MM.1S (cell line): ENCODE data around the gene ART1.

ENCODE experiments used
- DNase-seq: peaks from one replicate; pipeline ENCODE4 v3.0.0-alpha.2; 2015
- H2AFZ ChIP-seq: fragments of 300-600 bp; sonication (generic); 2 replicates; pipeline ENCODE4 v1.6.0; 2016; ENCODE audit warnings: antibody characterized with exemption, low read length
- H3F3A ChIP-seq: fragments of 300-600 bp; sonication (generic); 2 replicates; pipeline ENCODE4 v1.6.1; 2016; ENCODE audit warnings: mild to moderate bottlenecking, antibody characterized with exemption, low read length, moderate library complexity, mixed read lengths; ENCODE audit not compliant: insufficient read depth
- H3K27ac ChIP-seq: fragments of 300-600 bp; sonication (generic); 2 replicates; pipeline ENCODE4 v1.5.1; 2016; ENCODE audit warnings: mild to moderate bottlenecking, low read length
- H3K27me3 ChIP-seq: fragments of 300-600 bp; sonication (generic); replicated peaks from 2 replicates; pipeline ENCODE4 v1.6.0; 2016; ENCODE audit warnings: low read length; ENCODE audit not compliant: insufficient read depth
- H3K36me3 ChIP-seq: fragments of 300-600 bp; sonication (generic); replicated peaks from 2 replicates; pipeline ENCODE4 v1.6.1; 2016; ENCODE audit warnings: mild to moderate bottlenecking, low read length, mixed read lengths; ENCODE audit not compliant: insufficient read depth
- H3K4me1 ChIP-seq: fragments of 300-600 bp; sonication (generic); 2 replicates; pipeline ENCODE4 v1.6.1; 2016; ENCODE audit warnings: low read length, mixed read lengths
- H3K4me2 ChIP-seq: fragments of 300-600 bp; sonication (generic); 2 replicates; pipeline ENCODE4 v1.6.0; 2016; ENCODE audit warnings: low read depth, low read length
- H3K4me3 ChIP-seq: fragments of 300-600 bp; sonication (generic); 2 replicates; pipeline ENCODE4 v1.5.1; 2016; ENCODE audit warnings: low read length, mixed read lengths
- H3K79me2 ChIP-seq: fragments of 300-600 bp; sonication (generic); 2 replicates; pipeline ENCODE4 v1.6.1; 2016; ENCODE audit warnings: mixed run types, low read length, mixed read lengths
- H3K9ac ChIP-seq: fragments of 300-600 bp; sonication (generic); 2 replicates; pipeline ENCODE4 v1.6.1; 2016; ENCODE audit warnings: low read length, mixed read lengths
- H3K9me2 ChIP-seq: fragments of 300-600 bp; sonication (generic); replicated peaks from 2 replicates; pipeline ENCODE4 v1.6.1; 2016; ENCODE audit warnings: mild to moderate bottlenecking, low read length, mixed read lengths; ENCODE audit not compliant: insufficient read depth
- H3K9me3 ChIP-seq: fragments of 300-600 bp; sonication (generic); replicated peaks from 2 replicates; pipeline ENCODE4 v1.6.1; 2016; ENCODE audit warnings: mild to moderate bottlenecking, low read length, mixed read lengths; ENCODE audit not compliant: insufficient read depth
- H4K20me1 ChIP-seq: fragments of 300-600 bp; sonication (generic); 2 replicates; pipeline ENCODE4 v1.6.1; 2016; ENCODE audit warnings: mild to moderate bottlenecking, low read length, moderate library complexity, mixed read lengths; ENCODE audit not compliant: insufficient read depth
- CTCF ChIP-seq: fragments of 300-600 bp; sonication (generic); IDR thresholded peaks from 2 replicates; pipeline ENCODE4 v1.5.1; 2016; ENCODE audit warnings: antibody characterized with exemption, low read length, mixed read lengths
- EZH2 ChIP-seq: fragments of 300-600 bp; sonication (generic); optimal IDR thresholded peaks from 2 replicates; pipeline ENCODE3; 2017; ENCODE audit warnings: low read depth, mild to moderate bottlenecking, antibody characterized with exemption, low read length, mixed read lengths
- EZH2phosphoT487 ChIP-seq: fragments of 300-600 bp; sonication (generic); IDR thresholded peaks from 2 replicates; pipeline ENCODE4 v1.6.1; 2018; ENCODE audit warnings: antibody characterized with exemption, low read length

The ART1 gene

DNA sequence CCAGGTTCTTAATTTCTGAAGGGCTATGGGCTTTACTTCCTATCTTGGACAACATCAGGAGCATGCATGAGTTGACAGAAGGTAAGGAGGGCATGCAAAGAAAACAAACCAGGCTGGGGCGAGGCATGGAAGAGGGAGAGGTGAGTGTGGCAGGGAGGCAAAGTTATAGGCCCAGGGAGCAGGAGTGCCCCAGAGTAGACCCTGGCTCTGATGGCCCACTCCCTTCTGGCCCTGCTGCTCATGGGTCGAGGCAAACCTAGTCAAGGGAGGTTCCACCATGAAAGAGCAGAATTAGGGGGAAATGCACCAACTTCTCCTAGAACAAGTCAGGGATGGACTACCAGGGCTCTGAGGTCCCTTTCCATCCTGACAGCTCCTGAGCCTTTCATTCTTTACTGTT, 16.0 kb downstream of the ART1 start:
- Histone ChIP-seq H3K36me3 (no peaks in the 10 kb centered on the region), H3K9ac (no peak overlapping the region), H3K9me2 (no peaks in the 10 kb centered on the region), H3K4me2 (no peak overlapping the region), H3K27me3 (no peaks in the 10 kb centered on the region), H3F3A (no peaks in the 10 kb centered on the region), H3K27ac (no peak overlapping the region), H3K9me3 (no peaks in the 10 kb centered on the region), H3K79me2 (no peaks in the 10 kb centered on the region), H2AFZ (no peak overlapping the region), H3K4me1 (no peaks in the 10 kb centered on the region), H4K20me1 (no peaks in the 10 kb centered on the region), H3K4me3 (no peak overlapping the region)
- no peak for DNase-seq
- TF ChIP-seq EZH2 (no peak), CTCF (no peak), EZH2phosphoT487 (no peak)

- H3K4me1 ChIP-seq: no peaks in the 10 kb centered on the region
- H3K9me3 ChIP-seq: no peaks in the 10 kb centered on the region
- no peak overlapping the region for H3K4me3 ChIP-seq
- no peak overlapping the region for H3K9ac ChIP-seq
- TF ChIP-seq EZH2: no peak
- no peak for TF ChIP-seq CTCF
- no peak for TF ChIP-seq EZH2phosphoT487
- H3K4me2 ChIP-seq: no peak overlapping the region
- DNase-seq: no peak
- no peaks in the 10 kb centered on the region for H3K79me2 ChIP-seq
- no peak overlapping the region for H3K27ac ChIP-seq
- no peak overlapping the region for H2AFZ ChIP-seq
- no peaks in the 10 kb centered on the region for H4K20me1 ChIP-seq
- H3F3A ChIP-seq: no peaks in the 10 kb centered on the region
- H3K27me3 ChIP-seq: no peaks in the 10 kb centered on the region
- H3K9me2 ChIP-seq: no peaks in the 10 kb centered on the region
- H3K36me3 ChIP-seq: no peaks in the 10 kb centered on the region
Observed at GRCh38 chr11:3662856-3663255, 17.9 kb downstream of the ART1 start.

- H3K36me3 ChIP-seq: no peaks in the 10 kb centered on the region
- no peak overlapping the region for H3K4me3 ChIP-seq
- H3K9ac ChIP-seq: no peak overlapping the region
- H3F3A ChIP-seq: no peaks in the 10 kb centered on the region
- no peak overlapping the region for H3K4me2 ChIP-seq
- H2AFZ ChIP-seq: no peak overlapping the region
- no peaks in the 10 kb centered on the region for H3K4me1 ChIP-seq
- no peak overlapping the region for H3K27ac ChIP-seq
- H3K9me3 ChIP-seq: no peaks in the 10 kb centered on the region
- no peaks in the 10 kb centered on the region for H3K27me3 ChIP-seq
- no peaks in the 10 kb centered on the region for H3K9me2 ChIP-seq
- H4K20me1 ChIP-seq: no peaks in the 10 kb centered on the region
- no peaks in the 10 kb centered on the region for H3K79me2 ChIP-seq
- DNase-seq: no peak
- TF ChIP-seq EZH2phosphoT487 (no peak), EZH2 (no peak), CTCF (no peak)
Observed at GRCh38 chr11:3664032-3664630, 19.2 kb downstream of the ART1 start.
